HEK293 (cell line): Measurements from ENCODE around the gene KDM4B.
"Not testable (repeated sequence)": the region's sequence is repeated elsewhere in the genome, so short reads cannot be mapped to it uniquely, and the experiment has no call there.

ENCODE experiments used
- CTCF ChIA-PET: fragments of 350-600 bp; formaldehyde crosslinking; extraction: SDS; loops from one replicate; lab custom pipeline; 2021; ENCODE audit warnings: antibody characterized with exemption; lab: Yijun Ruan, JAX
- POLR2A ChIA-PET: fragments of 300-600 bp; formaldehyde crosslinking; extraction: SDS; loops from one replicate; lab custom pipeline; 2020; ENCODE audit warnings: antibody characterized with exemption, inconsistent platforms; lab: Yijun Ruan, JAX
- H3K27ac ChIP-seq: fragments of 200-500 bp; sonication (Bioruptor generic); 2 replicates; pipeline ENCODE4 v1.5.1; 2014; ENCODE audit warnings: low read depth, low read length, control low read depth, inconsistent platforms; ENCODE audit errors: extremely low read depth
- H3K36me3 ChIP-seq, 2 experiments: fragments of 200-500 bp in 1 of 2; sonication (Bioruptor generic) in 1 of 2; 1 replicate in 1 of 2; 2 replicates in 1 of 2; pipeline ENCODE4 v1.5.1; 2014 to 2017; ENCODE audit warnings: inconsistent platforms in 2 of 2, low read length in 2 of 2; ENCODE audit not compliant: control insufficient read depth in 2 of 2, insufficient read depth in 1 of 2
- H3K4me1 ChIP-seq: fragments of 200-500 bp; sonication (Bioruptor generic); 2 replicates; pipeline ENCODE4 v1.5.1; 2014; ENCODE audit warnings: mild to moderate bottlenecking, low read length, inconsistent platforms; ENCODE audit not compliant: control insufficient read depth, insufficient read depth
- H3K4me3 ChIP-seq: 2 replicates; pipeline ENCODE4 v1.5.1; 2011; ENCODE audit warnings: low read depth, mild to moderate bottlenecking, control low read depth, low read length, moderate library complexity
- H3K9me3 ChIP-seq: fragments of 200-500 bp; sonication (Bioruptor generic); 2 replicates; pipeline ENCODE4 v1.5.1; 2014; ENCODE audit warnings: low read depth, low read length, inconsistent platforms; ENCODE audit not compliant: control insufficient read depth, insufficient read depth
- CTCF ChIP-seq: fragments of 450-650 bp; formaldehyde crosslinking; IDR thresholded peaks from 2 replicates; pipeline ENCODE4 v1.5.1; 2016; ENCODE audit warnings: missing biosample characterization, missing genetic modification characterization
- IKZF3 ChIP-seq: fragments of 450-650 bp; IDR thresholded peaks from 2 replicates; pipeline ENCODE4 v1.5.0; 2018; ENCODE audit warnings: missing biosample characterization, mild to moderate bottlenecking, missing genetic modification characterization, moderate library complexity
- KLF17 ChIP-seq: fragments of 450-650 bp; formaldehyde crosslinking; IDR thresholded peaks from 2 replicates; pipeline ENCODE4 v1.5.1; 2016; ENCODE audit warnings: missing biosample characterization, missing genetic modification characterization
- MYNN ChIP-seq: fragments of 450-650 bp; formaldehyde crosslinking; IDR thresholded peaks from 2 replicates; pipeline ENCODE4 v1.5.1; 2016; ENCODE audit warnings: missing biosample characterization, missing genetic modification characterization, borderline replicate concordance
- PRDM1 ChIP-seq: fragments of 450-650 bp; formaldehyde crosslinking; IDR thresholded peaks from 2 replicates; pipeline ENCODE4; 2016; ENCODE audit warnings: missing biosample characterization, missing genetic modification characterization
- SP3 ChIP-seq: fragments of 450-650 bp; formaldehyde crosslinking; IDR thresholded peaks from 2 replicates; pipeline ENCODE4 v1.5.1; 2016; ENCODE audit warnings: missing biosample characterization, missing genetic modification characterization
- YY2 ChIP-seq: fragments of 450-650 bp; formaldehyde crosslinking; IDR thresholded peaks from 2 replicates; pipeline ENCODE4 v1.5.1; 2016; ENCODE audit warnings: missing biosample characterization, missing genetic modification characterization
- ZBTB20 ChIP-seq: fragments of 450-650 bp; formaldehyde crosslinking; IDR thresholded peaks from 2 replicates; pipeline ENCODE4 v1.5.1; 2016; ENCODE audit warnings: missing biosample characterization, missing genetic modification characterization
- ZNF146 ChIP-seq: fragments of 450-650 bp; formaldehyde crosslinking; IDR thresholded peaks from 2 replicates; pipeline ENCODE4 v1.5.1; 2016; ENCODE audit warnings: missing biosample characterization, missing genetic modification characterization
- ZNF16 ChIP-seq: fragments of 450-650 bp; formaldehyde crosslinking; IDR thresholded peaks from 2 replicates; pipeline ENCODE4 v1.5.1; 2016; ENCODE audit warnings: low read depth, missing biosample characterization, missing genetic modification characterization
- ZNF169 ChIP-seq: fragments of 450-650 bp; formaldehyde crosslinking; IDR thresholded peaks from 2 replicates; pipeline ENCODE4 v1.5.1; 2016; ENCODE audit warnings: missing biosample characterization, missing genetic modification characterization
- ZNF366 ChIP-seq: fragments of 450-650 bp; formaldehyde crosslinking; conservative IDR thresholded peaks from 2 replicates; pipeline ENCODE4 v1.5.1; 2016; ENCODE audit warnings: missing biosample characterization, missing genetic modification characterization
- ZNF580 ChIP-seq: fragments of 450-650 bp; formaldehyde crosslinking; IDR thresholded peaks from 2 replicates; pipeline ENCODE4 v1.5.1; 2016; ENCODE audit warnings: missing biosample characterization, missing genetic modification characterization
- ZNF596 ChIP-seq: fragments of 450-650 bp; IDR thresholded peaks from 2 replicates; pipeline ENCODE4 v1.5.0; 2018; ENCODE audit warnings: missing biosample characterization, mild to moderate bottlenecking, missing genetic modification characterization, moderate library complexity
- ZNF623 ChIP-seq: fragments of 450-650 bp; formaldehyde crosslinking; IDR thresholded peaks from 2 replicates; pipeline ENCODE4 v1.5.1; 2016; ENCODE audit warnings: missing biosample characterization, missing genetic modification characterization
- ZNF654 ChIP-seq: fragments of 450-650 bp; formaldehyde crosslinking; IDR thresholded peaks from 2 replicates; pipeline ENCODE4 v1.5.1; 2016; ENCODE audit warnings: low read depth, missing biosample characterization, missing genetic modification characterization

KDM4B gene

GRCh38 chr19:5160158-5160795 lies 191.4 kb downstream of the KDM4B start:
- H3K9me3 ChIP-seq, POLR2A ChIA-PET, H3K4me3 ChIP-seq, H3K27ac ChIP-seq, H3K36me3 ChIP-seq, H3K4me1 ChIP-seq: not testable (repeated sequence)
- peak; percentile 63; the same call in 1 of the 2 replicates for TF ChIP-seq PRDM1 (tag by site-specific recombination)
- TF ChIP-seq ZNF596 (tag by site-specific recombination) = peak; percentile 81
- peak; percentile 63 for TF ChIP-seq ZNF366 (tag by site-specific recombination)
- CTCF ChIA-PET = interaction anchor here (0.6 to 0.9 kb wide), 2 partner anchors 112 to 145 kb away, joined by 3 read pairs; no protein-coding TSS in a partner anchor

- H3K27ac ChIP-seq, H3K4me3 ChIP-seq, H3K4me1 ChIP-seq, H3K9me3 ChIP-seq, H3K36me3 ChIP-seq, POLR2A ChIA-PET: not testable (repeated sequence)
- CTCF ChIA-PET = interaction anchor here (0.5 to 1.9 kb wide), 2 partner anchors 11 to 273 kb away, joined by 6 to 8 read pairs; no protein-coding TSS in a partner anchor
These were observed 196.2 kb downstream of the KDM4B start for GRCh38 chr19:5164845-5165696.

- Histone ChIP-seq H3K9me3 (no peaks in the 10 kb centered on the region), H3K4me3 (no peak overlapping the region), H3K36me3 (no peaks in the 10 kb centered on the region), H3K4me1 (no peaks in the 10 kb centered on the region), H3K27ac (no peak overlapping the region)
- ChIA-PET POLR2A (no interaction called here), CTCF (interaction anchor here (1.9 kb wide), 1 partner anchor 11 kb away, joined by 8 read pairs; no protein-coding TSS in a partner anchor)
- TF ChIP-seq MYNN (tag by site-specific recombination) (no peak), ZBTB20 (tag by site-specific recombination) (no peak), ZNF623 (no peak), SP3 (tag by site-specific recombination) (no peak)
These were observed 196.7 kb downstream of the KDM4B start for GRCh38 chr19:5165697-5166019.

GRCh38 chr19:5166262-5166661 lies 197.3 kb downstream of the KDM4B start:
- H3K4me3 ChIP-seq = no peak overlapping the region
- POLR2A ChIA-PET = no interaction called here
- H3K36me3 ChIP-seq = no peaks in the 10 kb centered on the region
- CTCF ChIA-PET = interaction anchor here (1.9 kb wide), 1 partner anchor 12 kb away, joined by 8 read pairs; no protein-coding TSS in a partner anchor
- H3K27ac ChIP-seq = no peak overlapping the region
- no peak for TF ChIP-seq IKZF3
- peak; percentile 7; the same call in 1 of the 2 replicates for TF ChIP-seq ZNF146 (tag by site-specific recombination)
- H3K9me3 ChIP-seq = no peaks in the 10 kb centered on the region
- H3K4me1 ChIP-seq = no peaks in the 10 kb centered on the region

GRCh38 chr19:5170329-5170745 lies 201.4 kb downstream of the KDM4B start:
- Histone ChIP-seq H3K9me3 (no peaks in the 10 kb centered on the region), H3K36me3 (no peaks in the 10 kb centered on the region), H3K4me1 (no peaks in the 10 kb centered on the region), H3K27ac (no peak overlapping the region), H3K4me3 (no peak overlapping the region)
- ChIA-PET POLR2A (no interaction called here), CTCF (interaction anchor here (0.5 to 1.0 kb wide), 3 partner anchors 13 to 1009 kb away, joined by 3 read pairs; no protein-coding TSS in a partner anchor)
- TF ChIP-seq ZNF580 = peak; percentile 83
- TF ChIP-seq ZNF16 (tag by site-specific recombination) = peak; percentile 95
- TF ChIP-seq ZNF169 (tag by site-specific recombination) = no peak
- TF ChIP-seq CTCF (tag by site-specific recombination) = peak; percentile 81
- TF ChIP-seq YY2 (tag by site-specific recombination) = no peak
- 0 out of 2 replicates have a peak, but pooled peaks have one; percentile 5 for TF ChIP-seq ZNF654 (tag by site-specific recombination)
- peak; percentile 98 for TF ChIP-seq ZNF623
- TF ChIP-seq KLF17 (tag by site-specific recombination) = 0 out of 2 replicates have a peak, but pooled peaks have one; percentile 21
